SJCRH30 (cell line): ENCODE data around the gene SDHAF4. TPM values are rescaled to one million over a fixed set of nuclear protein-coding genes. Genes with fewer than 3 reads are reported as not detected.
"Not testable (repeated sequence)": the region's sequence is repeated elsewhere in the genome, so short reads cannot be mapped to it uniquely, and the experiment has no call there.

Experiments
- DNase-seq, 2 experiments: peaks; one replicate each; pipeline ENCODE4 v3.0.0-alpha.2; 2015 to 2020
- H3K27ac ChIP-seq: fragments of 250-450 bp; sonication (Bioruptor Pico); 2 replicates; pipeline ENCODE4 v1.5.1; 2020; ENCODE audit warnings: mild to moderate bottlenecking, moderate library complexity
- H3K27me3 ChIP-seq: fragments of 250-450 bp; sonication (Bioruptor Pico); 2 replicates; pipeline ENCODE4 v1.5.1; 2020; ENCODE audit warnings: mild to moderate bottlenecking, moderate library complexity
- H3K36me3 ChIP-seq: fragments of 250-450 bp; sonication (Bioruptor Pico); 2 replicates; pipeline ENCODE4 v1.5.1; 2020; ENCODE audit warnings: mild to moderate bottlenecking, moderate library complexity
- H3K4me1 ChIP-seq: fragments of 250-450 bp; sonication (Bioruptor Pico); 2 replicates; pipeline ENCODE4 v1.5.1; 2020; ENCODE audit warnings: mild to moderate bottlenecking, moderate library complexity
- H3K4me3 ChIP-seq: fragments of 250-450 bp; sonication (Bioruptor Pico); 2 replicates; pipeline ENCODE4 v1.5.1; 2020; ENCODE audit warnings: mild to moderate bottlenecking, moderate library complexity
- H3K9me3 ChIP-seq: fragments of 250-450 bp; sonication (Bioruptor Pico); replicated peaks from 2 replicates; pipeline ENCODE4 v1.5.1; 2020; ENCODE audit warnings: mild to moderate bottlenecking, moderate library complexity
- total RNA-seq: library from RNA; depleted of rRNA; stranded (reverse); fragments of >200 nt; shearing (Covaris generic); gene quantifications from 2 replicates; pipeline ENCODE4 v1.2.3, GENCODE V29; 2014; rRNA removed

Gene SDHAF4
- total RNA-seq, result 7.2 and 10.6 TPM in 2 replicates

GRCh38 chr6:70566751-70567382 is at the start of gene SDHAF4:
TSS of gene SDHAF4 (plus strand) at chr6:70566930. CDS start at chr6:70566941, 11 bp downstream.
- peak; percentile 90 to 92 for DNase-seq
- Histone ChIP-seq H3K9me3 (peaks cover 3% of the 10 kb centered on the region; the same call in 1 of the 2 replicates), H3K27ac (peak within 1 kb of the TSS; percentile 90), H3K27me3 (no peaks in the 10 kb centered on the region), H3K4me3 (peak within 1 kb of the TSS; percentile 88), H3K36me3 (no peaks in the 10 kb centered on the region; the same call in 1 of the 2 replicates), H3K4me1 (no peaks in the 10 kb centered on the region)

GRCh38 chr6:70518723-70519122 is 48.0 kb upstream of the SDHAF4 start:
- DNase-seq, result no peak
- Histone ChIP-seq H3K27me3 (no peaks in the 10 kb centered on the region), H3K36me3 (no peaks in the 10 kb centered on the region), H3K9me3 (no peaks in the 10 kb centered on the region), H3K27ac (no peak overlapping the region), H3K4me1 (no peaks in the 10 kb centered on the region), H3K4me3 (no peak overlapping the region)

GRCh38 chr6:70520575-70520974 is 46.2 kb upstream of the SDHAF4 start:
- Histone ChIP-seq H3K4me1 (no peaks in the 10 kb centered on the region), H3K27me3 (no peaks in the 10 kb centered on the region), H3K36me3 (peaks cover 3% of the 10 kb centered on the region; the same call in 1 of the 2 replicates), H3K4me3 (no peak overlapping the region), H3K9me3 (no peaks in the 10 kb centered on the region), H3K27ac (no peak overlapping the region)
- peak in 1 of 2 experiments; percentile 19 for DNase-seq

- no peaks in the 10 kb centered on the region for H3K9me3 ChIP-seq
- H3K36me3 ChIP-seq, result peaks cover 3% of the 10 kb centered on the region; the same call in 1 of the 2 replicates
- no peaks in the 10 kb centered on the region for H3K4me1 ChIP-seq
- H3K4me3 ChIP-seq, result no peak overlapping the region
- no peak overlapping the region for H3K27ac ChIP-seq
- H3K27me3 ChIP-seq, result no peaks in the 10 kb centered on the region
- DNase-seq, result no peak
Observed at GRCh38 chr6:70524721-70525286, 41.9 kb upstream of the SDHAF4 start.

GRCh38 chr6:70527071-70527737 is 39.5 kb upstream of the SDHAF4 start:
- Histone ChIP-seq H3K4me3 (no peak overlapping the region), H3K9me3 (no peaks in the 10 kb centered on the region), H3K27ac (no peak overlapping the region), H3K36me3 (peaks cover 5% of the 10 kb centered on the region), H3K27me3 (no peaks in the 10 kb centered on the region), H3K4me1 (no peaks in the 10 kb centered on the region)
- no peak for DNase-seq

- Histone ChIP-seq H3K9me3 (no peaks in the 10 kb centered on the region), H3K27ac (no peak overlapping the region), H3K4me3 (no peak overlapping the region), H3K27me3 (no peaks in the 10 kb centered on the region), H3K4me1 (no peaks in the 10 kb centered on the region), H3K36me3 (peaks cover 14% of the 10 kb centered on the region)
- no peak for DNase-seq
Observed at GRCh38 chr6:70530023-70530422, 36.7 kb upstream of the SDHAF4 start.

- no peak for DNase-seq
- Histone ChIP-seq H3K9me3 (no peaks in the 10 kb centered on the region), H3K36me3 (peaks cover 11% of the 10 kb centered on the region), H3K4me1 (no peaks in the 10 kb centered on the region), H3K4me3 (no peak overlapping the region), H3K27me3 (no peaks in the 10 kb centered on the region), H3K27ac (no peak overlapping the region)
Observed at GRCh38 chr6:70531133-70531532, 35.6 kb upstream of the SDHAF4 start.

- H3K4me1 ChIP-seq, result no peaks in the 10 kb centered on the region
- no peak overlapping the region for H3K4me3 ChIP-seq
- no peaks in the 10 kb centered on the region for H3K27me3 ChIP-seq
- no peak for DNase-seq
- no peak overlapping the region for H3K27ac ChIP-seq
- no peaks in the 10 kb centered on the region for H3K9me3 ChIP-seq
- peaks cover 15% of the 10 kb centered on the region for H3K36me3 ChIP-seq
Observed at GRCh38 chr6:70537266-70537665, 29.5 kb upstream of the SDHAF4 start.

GRCh38 chr6:70538376-70538775 is 28.4 kb upstream of the SDHAF4 start:
- Histone ChIP-seq H3K4me3 (no peak overlapping the region), H3K27me3 (no peaks in the 10 kb centered on the region), H3K9me3 (no peaks in the 10 kb centered on the region), H3K27ac (no peak overlapping the region), H3K36me3 (peaks cover 11% of the 10 kb centered on the region), H3K4me1 (no peaks in the 10 kb centered on the region)
- DNase-seq, result no peak

- Histone ChIP-seq H3K4me1 (peaks cover 3% of the 10 kb centered on the region; the same call in 1 of the 2 replicates), H3K9me3 (no peaks in the 10 kb centered on the region), H3K27ac (no peak overlapping the region), H3K4me3 (no peak overlapping the region), H3K36me3 (no peaks in the 10 kb centered on the region), H3K27me3 (no peaks in the 10 kb centered on the region)
- DNase-seq, result peak in 1 of 2 experiments; percentile 20
Observed at GRCh38 chr6:70547313-70547712, 19.4 kb upstream of the SDHAF4 start.

GRCh38 chr6:70547905-70548304 is 18.8 kb upstream of the SDHAF4 start:
- Histone ChIP-seq H3K9me3 (no peaks in the 10 kb centered on the region), H3K4me1 (peaks cover 3% of the 10 kb centered on the region; the same call in 1 of the 2 replicates), H3K27me3 (no peaks in the 10 kb centered on the region), H3K27ac (no peak overlapping the region), H3K36me3 (no peaks in the 10 kb centered on the region), H3K4me3 (no peak overlapping the region)
- no peak for DNase-seq

GRCh38 chr6:70549327-70549726 is 17.4 kb upstream of the SDHAF4 start:
- Histone ChIP-seq H3K27me3 (no peaks in the 10 kb centered on the region), H3K4me3 (no peak overlapping the region)
- DNase-seq, result no peak

GRCh38 chr6:70551566-70551965 is 15.2 kb upstream of the SDHAF4 start:
- H3K36me3 ChIP-seq, result no peaks in the 10 kb centered on the region
- no peaks in the 10 kb centered on the region for H3K9me3 ChIP-seq
- peaks cover 3% of the 10 kb centered on the region; the same call in 1 of the 2 replicates for H3K4me1 ChIP-seq
- no peaks in the 10 kb centered on the region for H3K27me3 ChIP-seq
- H3K4me3 ChIP-seq, result no peak overlapping the region
- H3K27ac ChIP-seq, result no peak overlapping the region
- no peak for DNase-seq

More at GRCh38 chr6:70549327-70549726, 17.4 kb upstream of the SDHAF4 start:
- Histone ChIP-seq H3K36me3 (no peaks in the 10 kb centered on the region), H3K27ac (no peak overlapping the region), H3K4me1 (peaks cover 3% of the 10 kb centered on the region; the same call in 1 of the 2 replicates), H3K9me3 (no peaks in the 10 kb centered on the region)

- not testable (repeated sequence) for DNase-seq, H3K27ac ChIP-seq, H3K9me3 ChIP-seq, H3K27me3 ChIP-seq, H3K36me3 ChIP-seq, H3K4me1 ChIP-seq, H3K4me3 ChIP-seq
Observed at GRCh38 chr6:70552286-70552940, 14.3 kb upstream of the SDHAF4 start.

- no peak for DNase-seq
- no peak overlapping the region for H3K27ac ChIP-seq
Observed at GRCh38 chr6:70552974-70553373, 13.8 kb upstream of the SDHAF4 start.

More at GRCh38 chr6:70552974-70553373, 13.8 kb upstream of the SDHAF4 start:
- H3K36me3 ChIP-seq, result 0 out of 2 replicates have a peak, but pooled peaks cover under 1% of the 10 kb centered on the region
- no peak overlapping the region for H3K4me3 ChIP-seq
- H3K4me1 ChIP-seq, result no peaks in the 10 kb centered on the region
- H3K27me3 ChIP-seq, result no peaks in the 10 kb centered on the region
- no peaks in the 10 kb centered on the region for H3K9me3 ChIP-seq
